GM12874 (cell line): ENCODE data around the gene LAMB4.

Experiments
- TF ChIP-seq, protein P1 (sequence below): IDR thresholded peaks from 2 replicates; pipeline ENCODE4 v1.5.1; 2011; ENCODE audit warnings: low read depth, mild to moderate bottlenecking, control low read depth, low read length, moderate library complexity; ENCODE audit not compliant: insufficient read depth

The LAMB4 gene

GRCh38 chr7:108108131-108108530 is 22.0 kb downstream of the LAMB4 start:
- TF ChIP-seq, protein P1, sequence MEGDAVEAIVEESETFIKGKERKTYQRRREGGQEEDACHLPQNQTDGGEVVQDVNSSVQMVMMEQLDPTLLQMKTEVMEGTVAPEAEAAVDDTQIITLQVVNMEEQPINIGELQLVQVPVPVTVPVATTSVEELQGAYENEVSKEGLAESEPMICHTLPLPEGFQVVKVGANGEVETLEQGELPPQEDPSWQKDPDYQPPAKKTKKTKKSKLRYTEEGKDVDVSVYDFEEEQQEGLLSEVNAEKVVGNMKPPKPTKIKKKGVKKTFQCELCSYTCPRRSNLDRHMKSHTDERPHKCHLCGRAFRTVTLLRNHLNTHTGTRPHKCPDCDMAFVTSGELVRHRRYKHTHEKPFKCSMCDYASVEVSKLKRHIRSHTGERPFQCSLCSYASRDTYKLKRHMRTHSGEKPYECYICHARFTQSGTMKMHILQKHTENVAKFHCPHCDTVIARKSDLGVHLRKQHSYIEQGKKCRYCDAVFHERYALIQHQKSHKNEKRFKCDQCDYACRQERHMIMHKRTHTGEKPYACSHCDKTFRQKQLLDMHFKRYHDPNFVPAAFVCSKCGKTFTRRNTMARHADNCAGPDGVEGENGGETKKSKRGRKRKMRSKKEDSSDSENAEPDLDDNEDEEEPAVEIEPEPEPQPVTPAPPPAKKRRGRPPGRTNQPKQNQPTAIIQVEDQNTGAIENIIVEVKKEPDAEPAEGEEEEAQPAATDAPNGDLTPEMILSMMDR: no peak

GRCh38 chr7:108104324-108104723 is 25.8 kb downstream of the LAMB4 start:
- TF ChIP-seq, protein P1: no peak

- TF ChIP-seq, protein P1: no peak
Observed at GRCh38 chr7:108103558-108104298, 26.4 kb downstream of the LAMB4 start.

GRCh38 chr7:108102671-108103312 is 27.4 kb downstream of the LAMB4 start:
- TF ChIP-seq, protein P1: no peak

- TF ChIP-seq, protein P1: no peak
Observed at GRCh38 chr7:108101759-108102158, 28.4 kb downstream of the LAMB4 start.

- TF ChIP-seq, protein P1: no peak
Observed at GRCh38 chr7:108099713-108100112, 30.4 kb downstream of the LAMB4 start.

DNA sequence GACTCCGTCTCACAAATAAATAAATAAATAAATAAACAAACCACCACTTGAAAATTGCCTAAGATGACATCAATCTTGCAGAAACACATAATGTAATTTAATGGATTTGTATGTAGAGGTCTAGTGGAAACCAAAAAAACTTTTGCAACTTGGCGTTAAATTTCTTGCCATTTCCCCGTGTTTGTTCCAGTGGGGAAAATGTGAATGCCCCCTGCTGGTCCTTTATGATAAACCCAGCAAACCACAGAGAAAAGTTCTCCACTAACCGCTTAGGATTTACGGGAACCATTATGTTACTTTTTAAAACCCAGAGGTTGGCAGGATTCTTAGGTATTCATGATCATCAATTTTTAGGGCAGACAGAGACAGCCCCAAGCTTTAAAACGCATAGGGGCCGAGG is 32.5 kb downstream of the LAMB4 start:
- TF ChIP-seq, protein P1: peak; percentile 16; the same call in 1 of the 2 replicates
